ENCODE measurements around the gene ASTN2.

DNA sequence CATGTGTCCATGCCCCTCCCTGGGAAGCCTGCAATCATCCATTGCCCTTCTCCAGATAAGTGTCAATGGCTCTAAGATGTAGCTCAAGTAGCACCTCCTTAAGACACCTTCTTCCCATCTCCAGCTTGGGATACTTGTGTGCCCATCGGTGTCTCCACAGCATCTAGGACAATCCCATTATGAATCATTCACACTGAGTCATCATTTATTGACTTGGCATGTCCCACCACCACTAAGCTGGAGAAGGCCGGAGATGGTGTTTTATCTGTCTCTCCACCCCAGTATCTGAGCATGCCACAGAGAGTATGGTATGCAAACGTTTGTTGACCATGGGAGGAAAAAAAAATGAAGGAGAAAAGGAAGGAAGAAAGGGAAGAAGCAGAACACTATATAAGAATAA, 385.5 kb downstream of the ASTN2 start:
- TF ChIP-seq, protein P1, sequence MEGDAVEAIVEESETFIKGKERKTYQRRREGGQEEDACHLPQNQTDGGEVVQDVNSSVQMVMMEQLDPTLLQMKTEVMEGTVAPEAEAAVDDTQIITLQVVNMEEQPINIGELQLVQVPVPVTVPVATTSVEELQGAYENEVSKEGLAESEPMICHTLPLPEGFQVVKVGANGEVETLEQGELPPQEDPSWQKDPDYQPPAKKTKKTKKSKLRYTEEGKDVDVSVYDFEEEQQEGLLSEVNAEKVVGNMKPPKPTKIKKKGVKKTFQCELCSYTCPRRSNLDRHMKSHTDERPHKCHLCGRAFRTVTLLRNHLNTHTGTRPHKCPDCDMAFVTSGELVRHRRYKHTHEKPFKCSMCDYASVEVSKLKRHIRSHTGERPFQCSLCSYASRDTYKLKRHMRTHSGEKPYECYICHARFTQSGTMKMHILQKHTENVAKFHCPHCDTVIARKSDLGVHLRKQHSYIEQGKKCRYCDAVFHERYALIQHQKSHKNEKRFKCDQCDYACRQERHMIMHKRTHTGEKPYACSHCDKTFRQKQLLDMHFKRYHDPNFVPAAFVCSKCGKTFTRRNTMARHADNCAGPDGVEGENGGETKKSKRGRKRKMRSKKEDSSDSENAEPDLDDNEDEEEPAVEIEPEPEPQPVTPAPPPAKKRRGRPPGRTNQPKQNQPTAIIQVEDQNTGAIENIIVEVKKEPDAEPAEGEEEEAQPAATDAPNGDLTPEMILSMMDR (IDR thresholded peaks at IDR 0.05; ENCODE audit: insufficient read depth, low read depth, low read length) = no peak
- TF ChIP-seq EZH2 (IDR thresholded peaks at IDR 0.05; ENCODE audit: insufficient read depth, low read length) = no peak
